Transverse colon (tissue), 4 donors: ENCODE data around the gene CEP78. TPM values are rescaled to one million over a fixed set of nuclear protein-coding genes. Genes with fewer than 3 reads are reported as not detected.

ENCODE experiments used
- DNase-seq: peaks from one replicate; pipeline ENCODE4 v3.0.0-alpha.2; 2019
- H3K27ac ChIP-seq, 4 donors: fragments of 200-600 bp; sonication (generic); 2 replicates each; pipeline ENCODE4 v1.5.1; 2016 to 2018; ENCODE audit warnings: inconsistent platforms in 4 of 4
- H3K27me3 ChIP-seq: fragments of 200-600 bp; sonication (generic); 2 replicates; pipeline ENCODE4 v1.5.1; 2017; ENCODE audit warnings: inconsistent platforms
- H3K36me3 ChIP-seq, 4 donors: fragments of 200-600 bp; sonication (generic); 2 replicates each; pipeline ENCODE4 v1.5.1; 2017 to 2019; ENCODE audit warnings: inconsistent platforms in 4 of 4
- H3K4me1 ChIP-seq, 4 donors: fragments of 200-600 bp; sonication (generic); 2 replicates each; pipeline ENCODE4 v1.5.1; 2017 to 2020; ENCODE audit warnings: inconsistent platforms in 4 of 4
- H3K4me3 ChIP-seq, 4 donors: fragments of 200-600 bp; sonication (generic); 1 replicate in 1 of 4; 2 replicates in 3 of 4; pipeline versions ENCODE4 v1.5.1 to v1.6.1; 2017 to 2019; ENCODE audit warnings: inconsistent platforms in 4 of 4
- H3K9me3 ChIP-seq, 2 donors: fragments of 200-600 bp; sonication (generic); 2 replicates each; pipeline ENCODE4 v1.5.1; 2017 to 2019; ENCODE audit warnings: inconsistent platforms in 2 of 2
- CTCF ChIP-seq, 5 experiments: fragments of 200-600 bp in 3 of 5; fragments of 450-650 bp in 2 of 5; sonication (generic) in 3 of 5; IDR thresholded peaks; 1 replicate in 2 of 5; 2 replicates in 3 of 5; pipeline ENCODE4 v1.5.1; 2016 to 2017; ENCODE audit warnings: antibody characterized with exemption in 5 of 5, inconsistent platforms in 3 of 5, mild to moderate bottlenecking in 2 of 5, moderate library complexity in 1 of 5
- EP300 ChIP-seq: sonication (generic); formaldehyde crosslinking; IDR thresholded peaks from one replicate; pipeline ENCODE4 v1.6.1; 2017; ENCODE audit warnings: antibody characterized with exemption, low read depth
- POLR2A ChIP-seq: fragments of 450-650 bp; IDR thresholded peaks from one replicate; pipeline ENCODE4 v1.6.1; 2016; ENCODE audit warnings: antibody characterized with exemption, mild to moderate bottlenecking, moderate library complexity
- POLR2AphosphoS5 ChIP-seq, 3 donors: sonication (generic); formaldehyde crosslinking; IDR thresholded peaks; one replicate each; pipeline ENCODE4 v1.6.1; 2016; ENCODE audit warnings: antibody characterized with exemption in 3 of 3
- WGBS, 2 donors: methylation state at CpG; one replicate each; pipeline ENCODE4 v1.1.5; 2018; ENCODE audit warnings: low coverage in 1 of 2; 5-methylcytosine and 5-hydroxymethylcytosine counted together
- in situ Hi-C, 4 donors: fragments of 200-750 bp; cut with MboI; loops; one replicate each; pipeline versions ENCODE4 v1.15.0 to v1.15.1; 2017; ENCODE audit warnings: low sequenced_read_pairs in 3 of 4, low pct_ligation_motif_present in 1 of 4, low pct_unique_long_range_greater_than_20kb in 1 of 4
- intact Hi-C: fragments of 100-400 bp; cut with DNase I; formaldehyde crosslinking; loops from one replicate; pipeline ENCODE4 v1.15.1; 2023; ENCODE audit warnings: low total_unique reads
- total RNA-seq, 4 donors: library from RNA; depleted of rRNA; stranded (reverse); fragments of >200 nt; gene quantifications; one replicate each; pipeline ENCODE4 v1.1.0, GENCODE V29; 2016

The CEP78 gene
- total RNA-seq, 4 donors from 2014 or later, result 2.6 to 7.3 (median 4.3) TPM

GRCh38 chr9:78209127-78209526 is 26.7 kb upstream of the CEP78 start:
- Histone ChIP-seq H3K36me3 (no peaks in the 10 kb centered on the region), H3K9me3 (no peaks in the 10 kb centered on the region), H3K4me1 (peaks cover 0 to 8% (median 0%) of the 10 kb centered on the region in 4 donors), H3K27ac (no peak overlapping the region), H3K27me3 (no peaks in the 10 kb centered on the region), H3K4me3 (no peak overlapping the region)
- 95 to 96% methylated on average over 7 of the region's 7 CpGs for WGBS, 2 donors
- no peak for DNase-seq
- in situ Hi-C loops (no loop called here), intact Hi-C loops (no loop called here)
- no peak for TF ChIP-seq POLR2A
- no peak for TF ChIP-seq POLR2AphosphoS5 (IDR thresholded peaks at IDR 0.05)
- no peak for TF ChIP-seq CTCF (IDR thresholded peaks at IDR 0.05)
- no peak for TF ChIP-seq EP300

- TF ChIP-seq POLR2AphosphoS5 (IDR thresholded peaks at IDR 0.05) (no peak), EP300 (no peak), CTCF (IDR thresholded peaks at IDR 0.05) (no peak), POLR2A (no peak)
- H3K27ac ChIP-seq, result no peak overlapping the region
- in situ Hi-C loops, result no loop called here
- no peaks in the 10 kb centered on the region for H3K36me3 ChIP-seq
- intact Hi-C loops, result no loop called here
- no peak for DNase-seq
- 73 to 74% methylated on average over 4 of the region's 4 CpGs for WGBS, 2 donors
- H3K4me1 ChIP-seq, result peaks cover 0 to 9% (median 0%) of the 10 kb centered on the region in 4 donors
- no peaks in the 10 kb centered on the region for H3K27me3 ChIP-seq
- no peaks in the 10 kb centered on the region for H3K9me3 ChIP-seq
- H3K4me3 ChIP-seq, result no peak overlapping the region
Measured at GRCh38 chr9:78210841-78211301, 25.0 kb upstream of the CEP78 start.

- no peak for TF ChIP-seq POLR2A
- no peak for TF ChIP-seq EP300
- TF ChIP-seq POLR2AphosphoS5 (IDR thresholded peaks at IDR 0.05), result no peak
- Histone ChIP-seq H3K4me1 (peaks cover 0 to 9% (median 0%) of the 10 kb centered on the region in 4 donors), H3K27me3 (no peaks in the 10 kb centered on the region), H3K27ac (no peak overlapping the region), H3K9me3 (no peaks in the 10 kb centered on the region), H3K36me3 (no peaks in the 10 kb centered on the region), H3K4me3 (no peak overlapping the region)
- intact Hi-C loops (no loop called here), in situ Hi-C loops (no loop called here)
- DNase-seq, result no peak
Measured at GRCh38 chr9:78212868-78213267, 23.0 kb upstream of the CEP78 start.

GRCh38 chr9:78213712-78214111 is 22.2 kb upstream of the CEP78 start:
- peaks cover 0 to 9% (median 0%) of the 10 kb centered on the region in 4 donors for H3K4me1 ChIP-seq
- H3K9me3 ChIP-seq, result no peaks in the 10 kb centered on the region
- H3K27ac ChIP-seq, result no peak overlapping the region
- in situ Hi-C loops (no loop called here), intact Hi-C loops (no loop called here)
- TF ChIP-seq POLR2A (no peak), CTCF (IDR thresholded peaks at IDR 0.05) (peak in 2 of 5 experiments; percentile 11 to 14)
- no peak overlapping the region for H3K4me3 ChIP-seq
- H3K36me3 ChIP-seq, result no peaks in the 10 kb centered on the region
- 0 to 15% methylated on average over 2 to 4 of the region's 4 CpGs for WGBS, 2 donors
- DNase-seq, result no peak
- H3K27me3 ChIP-seq, result no peaks in the 10 kb centered on the region

- 67 to 81% methylated on average over 1 of the region's 1 CpG for WGBS, 2 donors
- in situ Hi-C loops, result no loop called here
Measured at GRCh38 chr9:78214492-78214891, 21.4 kb upstream of the CEP78 start.

More at GRCh38 chr9:78214492-78214891, 21.4 kb upstream of the CEP78 start:
- H3K27me3 ChIP-seq, result no peaks in the 10 kb centered on the region
- TF ChIP-seq CTCF (IDR thresholded peaks at IDR 0.05) (no peak), EP300 (no peak), POLR2AphosphoS5 (IDR thresholded peaks at IDR 0.05) (no peak), POLR2A (no peak)
- no peak overlapping the region for H3K4me3 ChIP-seq
- intact Hi-C loops, result no loop called here
- no peaks in the 10 kb centered on the region for H3K9me3 ChIP-seq
- DNase-seq, result no peak
- H3K4me1 ChIP-seq, result peaks cover 0 to 9% (median 0%) of the 10 kb centered on the region in 4 donors
- no peak overlapping the region for H3K27ac ChIP-seq
- H3K36me3 ChIP-seq, result no peaks in the 10 kb centered on the region
